Activated CD4-positive, alpha-beta T cell treated with anti-CD3 and anti-CD28 coated beads for 36 hours (primary cell): ENCODE results near the gene EPHA3. TPM values are rescaled to one million over a fixed set of nuclear protein-coding genes. Genes with fewer than 3 reads are reported as not detected.

ENCODE experiments used
- ATAC-seq: fragments of 200-7000 bp; cut with Tn5 transposase; one replicate; pipeline ENCODE4 v1.10.0; 2021; ENCODE audit warnings: mild to moderate bottlenecking, moderate library complexity
- CTCF ChIA-PET: fragments of 350-600 bp; sonication (Branson Sonifier 250); formaldehyde crosslinking; loops from one replicate; lab custom pipeline; 2021; ENCODE audit warnings: antibody characterized with exemption; lab: Charles Lee
- POLR2A ChIA-PET: fragments of 350-600 bp; sonication (Branson Sonifier 250); formaldehyde crosslinking; loops from one replicate; lab custom pipeline; 2021; ENCODE audit warnings: antibody characterized with exemption, inconsistent platforms; lab: Charles Lee
- DNase-seq: peaks from one replicate; pipeline ENCODE4 v3.0.0-alpha.2; 2020
- H3K27ac Mint-ChIP-seq: one replicate; pipeline ENCODE4 v1.8.0; 2021; ENCODE audit warnings: mixed read lengths
- H3K27me3 Mint-ChIP-seq: one replicate; pipeline ENCODE4 v1.8.0; 2021; ENCODE audit warnings: mixed read lengths
- H3K36me3 Mint-ChIP-seq: one replicate; pipeline ENCODE4 v1.8.0; 2021; ENCODE audit warnings: low read depth, mixed read lengths
- H3K4me1 Mint-ChIP-seq: one replicate; pipeline ENCODE4 v1.8.0; 2021; ENCODE audit warnings: mixed read lengths
- H3K4me3 Mint-ChIP-seq: one replicate; pipeline ENCODE4 v1.8.0; 2021; ENCODE audit warnings: mild to moderate bottlenecking, moderate library complexity, mixed read lengths
- H3K9me3 Mint-ChIP-seq: one replicate; pipeline ENCODE4 v1.8.0; 2021; ENCODE audit warnings: low read depth, mixed read lengths
- intact Hi-C, 2 experiments: fragments of 100-400 bp; cut with DNase I in 1 of 2; cut with micrococcal nuclease in 1 of 2; formaldehyde crosslinking; loops; one replicate each; pipeline versions ENCODE4 v1.14.2 to v1.15.1; 2022 to 2024; cut with DNase I, micrococcal nuclease
- total RNA-seq, 2 experiments: library from RNA; stranded (reverse); gene quantifications; one replicate each; pipeline ENCODE4 v1.2.3, GENCODE V29; 2021

The EPHA3 gene
- total RNA-seq, 2 experiments from 2014 or later = 0.07 to 0.09 TPM

DNA sequence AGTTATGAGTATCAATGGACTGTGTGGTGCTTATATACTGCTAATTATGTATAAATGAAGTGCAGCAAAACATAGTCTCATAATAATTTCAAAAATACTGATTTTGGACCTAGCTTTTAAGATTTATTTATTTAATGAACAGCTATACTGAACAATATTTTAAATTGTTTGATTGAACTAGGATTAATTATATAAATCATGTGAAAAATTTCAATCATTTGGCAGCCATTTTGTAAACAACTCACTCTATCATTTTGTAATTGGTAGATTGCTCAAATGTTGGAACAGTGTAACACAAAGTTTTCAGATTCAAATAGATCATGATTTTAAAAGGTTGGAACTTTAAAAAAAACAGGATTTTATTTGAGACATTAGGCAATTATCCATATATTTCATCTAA, 47.0 kb downstream of the EPHA3 start:
- Mint-ChIP-seq H3K4me3 (no peak overlapping the region), H3K36me3 (no peaks in the 10 kb centered on the region), H3K4me1 (no peaks in the 10 kb centered on the region), H3K9me3 (no peaks in the 10 kb centered on the region), H3K27ac (no peak overlapping the region), H3K27me3 (no peaks in the 10 kb centered on the region)
- ChIA-PET CTCF (no interaction called here), POLR2A (no interaction called here)
- no peak for ATAC-seq
- intact Hi-C loops = no loop called here
- DNase-seq = no peak

DNA sequence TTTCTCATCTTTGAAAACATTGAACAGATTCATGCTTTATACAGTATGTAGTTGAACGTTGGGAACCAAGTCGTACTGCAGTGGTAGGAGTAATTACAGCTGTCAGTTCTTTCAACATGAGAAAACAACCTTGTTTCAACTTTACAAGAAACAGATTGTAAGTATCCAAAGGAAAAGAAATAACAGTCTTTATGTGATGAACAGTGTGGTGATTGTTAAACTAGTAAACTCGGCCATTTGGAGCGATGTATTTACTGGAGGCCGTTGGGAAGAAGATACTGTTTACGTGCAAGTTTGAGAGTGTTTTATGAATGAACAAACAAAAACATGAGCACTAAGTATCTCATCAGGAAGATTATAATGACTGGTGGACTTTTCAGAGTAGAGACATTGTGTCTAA, 48.4 kb downstream of the EPHA3 start:
- Mint-ChIP-seq H3K9me3 (no peaks in the 10 kb centered on the region), H3K27me3 (no peaks in the 10 kb centered on the region), H3K4me1 (no peaks in the 10 kb centered on the region), H3K27ac (no peak overlapping the region), H3K36me3 (no peaks in the 10 kb centered on the region), H3K4me3 (no peak overlapping the region)
- ChIA-PET POLR2A (no interaction called here), CTCF (interaction anchor here (0.8 kb wide), 1 partner anchor 792 kb away, joined by 3 read pairs; no protein-coding TSS in a partner anchor)
- intact Hi-C loops = no loop called here
- DNase-seq (no peak), ATAC-seq (no peak)

DNA sequence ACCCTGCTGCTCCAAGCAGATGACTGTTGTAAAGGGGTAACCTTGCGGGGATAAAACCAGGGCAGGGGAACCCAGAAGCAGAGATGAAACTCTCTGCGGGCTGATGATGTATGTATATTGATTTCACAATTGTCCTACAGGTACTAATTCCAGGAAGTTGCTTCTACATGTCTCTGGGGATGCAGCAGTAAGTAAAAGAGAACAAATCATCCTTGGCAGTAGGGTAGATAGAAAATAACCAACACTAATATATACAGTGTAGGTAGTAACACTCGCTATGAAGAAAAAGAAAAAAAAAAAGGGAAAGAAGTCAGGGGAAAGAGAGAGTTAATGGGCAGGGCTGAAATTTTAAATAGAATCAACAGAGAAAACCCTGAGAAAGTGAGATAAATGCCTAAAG, 50.2 kb downstream of the EPHA3 start:
- DNase-seq (no peak), ATAC-seq (no peak)
- intact Hi-C loops = no loop called here
- Mint-ChIP-seq H3K36me3 (no peaks in the 10 kb centered on the region), H3K4me3 (no peak overlapping the region), H3K9me3 (peaks cover 3% of the 10 kb centered on the region), H3K27ac (no peak overlapping the region), H3K27me3 (no peaks in the 10 kb centered on the region), H3K4me1 (no peaks in the 10 kb centered on the region)
- ChIA-PET POLR2A (no interaction called here), CTCF (no interaction called here)

DNA sequence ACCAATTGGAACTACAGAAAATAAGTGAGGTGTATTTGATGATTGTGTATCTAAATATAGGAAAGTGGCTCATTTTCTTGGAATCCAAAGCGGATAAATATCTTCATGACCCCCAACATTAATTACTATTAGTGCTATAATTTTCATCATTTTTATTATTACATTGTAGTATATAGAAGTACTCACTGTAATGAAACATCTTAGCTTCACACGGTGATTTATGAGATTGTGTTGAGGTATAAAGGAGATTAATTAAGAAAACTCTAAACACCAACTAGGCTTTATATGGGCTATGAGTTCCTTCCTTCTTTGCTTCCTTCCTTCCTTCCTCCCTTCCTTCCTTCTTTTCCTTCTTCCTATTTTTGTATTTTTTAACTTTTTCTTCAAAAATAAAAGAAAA, 52.2 kb downstream of the EPHA3 start:
- Mint-ChIP-seq H3K36me3 (no peaks in the 10 kb centered on the region), H3K27me3 (no peaks in the 10 kb centered on the region), H3K4me1 (no peaks in the 10 kb centered on the region), H3K27ac (no peak overlapping the region), H3K9me3 (peaks cover 3% of the 10 kb centered on the region), H3K4me3 (no peak overlapping the region)
- ChIA-PET CTCF (no interaction called here), POLR2A (no interaction called here)
- intact Hi-C loops = no loop called here
- DNase-seq (no peak), ATAC-seq (no peak)

DNA sequence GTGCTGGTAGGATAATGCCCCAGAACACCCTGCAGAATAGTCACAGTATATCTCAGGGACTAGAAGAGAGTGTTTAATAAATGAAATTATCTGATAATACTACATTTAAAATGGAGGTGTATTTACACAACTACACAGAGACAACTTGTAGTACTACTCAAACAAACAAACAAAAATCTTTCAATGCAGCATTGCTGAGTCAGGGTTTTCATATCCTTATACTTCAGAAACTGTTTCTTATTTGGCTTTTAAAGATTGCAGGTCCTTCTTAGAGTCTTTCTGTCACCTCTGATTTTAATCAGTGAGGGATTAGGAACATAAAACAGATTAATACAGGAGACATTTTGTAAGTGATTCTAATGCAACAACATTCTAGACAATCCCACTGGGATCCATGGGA, 57.4 kb downstream of the EPHA3 start:
- Mint-ChIP-seq H3K4me1 (no peaks in the 10 kb centered on the region), H3K27ac (no peak overlapping the region)
- intact Hi-C loops = no loop called here

DNA sequence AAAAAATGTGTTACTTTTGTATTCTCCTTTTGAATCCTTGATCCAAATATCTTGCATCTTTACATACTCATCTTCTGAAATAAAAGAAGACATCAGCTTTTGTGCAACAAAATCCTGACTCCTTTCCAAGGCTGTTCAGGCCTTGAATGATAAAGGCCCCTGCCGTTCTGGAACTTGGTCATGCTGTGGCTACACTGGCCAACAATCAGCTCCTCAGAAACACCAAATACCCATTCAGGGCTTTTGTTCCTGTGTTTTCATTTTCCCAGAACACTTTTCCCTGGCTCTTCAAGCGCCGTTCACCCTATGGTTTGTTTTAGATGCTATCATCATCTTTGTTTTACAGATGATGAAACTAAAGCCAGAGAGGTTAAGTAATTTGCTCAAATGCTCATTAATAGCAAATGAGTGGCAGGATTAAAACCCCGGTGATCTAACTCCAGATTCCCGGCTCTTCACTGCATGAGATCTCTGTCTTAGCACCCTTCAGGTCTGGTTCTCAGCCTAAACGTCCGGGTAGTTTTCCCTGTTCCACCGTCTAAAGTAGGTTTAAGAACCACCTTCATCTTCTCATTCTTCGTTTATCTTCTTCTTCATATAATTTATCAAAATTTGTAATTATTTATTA, 58.3 kb downstream of the EPHA3 start:
- ATAC-seq (no peak), DNase-seq (no peak)
- Mint-ChIP-seq H3K4me3 (no peak overlapping the region), H3K27me3 (no peaks in the 10 kb centered on the region), H3K9me3 (peaks cover 3% of the 10 kb centered on the region), H3K36me3 (no peaks in the 10 kb centered on the region), H3K27ac (no peak overlapping the region), H3K4me1 (no peaks in the 10 kb centered on the region)
- intact Hi-C loops = no loop called here
- ChIA-PET CTCF (no interaction called here), POLR2A (no interaction called here)

More for the DNA sequence above, 57.4 kb downstream of the EPHA3 start:
- ATAC-seq (no peak), DNase-seq (no peak)
- Mint-ChIP-seq H3K27me3 (no peaks in the 10 kb centered on the region), H3K36me3 (no peaks in the 10 kb centered on the region), H3K9me3 (peaks cover 3% of the 10 kb centered on the region), H3K4me3 (no peak overlapping the region)
- POLR2A ChIA-PET = no interaction called here
- CTCF ChIA-PET = no interaction called here

DNA sequence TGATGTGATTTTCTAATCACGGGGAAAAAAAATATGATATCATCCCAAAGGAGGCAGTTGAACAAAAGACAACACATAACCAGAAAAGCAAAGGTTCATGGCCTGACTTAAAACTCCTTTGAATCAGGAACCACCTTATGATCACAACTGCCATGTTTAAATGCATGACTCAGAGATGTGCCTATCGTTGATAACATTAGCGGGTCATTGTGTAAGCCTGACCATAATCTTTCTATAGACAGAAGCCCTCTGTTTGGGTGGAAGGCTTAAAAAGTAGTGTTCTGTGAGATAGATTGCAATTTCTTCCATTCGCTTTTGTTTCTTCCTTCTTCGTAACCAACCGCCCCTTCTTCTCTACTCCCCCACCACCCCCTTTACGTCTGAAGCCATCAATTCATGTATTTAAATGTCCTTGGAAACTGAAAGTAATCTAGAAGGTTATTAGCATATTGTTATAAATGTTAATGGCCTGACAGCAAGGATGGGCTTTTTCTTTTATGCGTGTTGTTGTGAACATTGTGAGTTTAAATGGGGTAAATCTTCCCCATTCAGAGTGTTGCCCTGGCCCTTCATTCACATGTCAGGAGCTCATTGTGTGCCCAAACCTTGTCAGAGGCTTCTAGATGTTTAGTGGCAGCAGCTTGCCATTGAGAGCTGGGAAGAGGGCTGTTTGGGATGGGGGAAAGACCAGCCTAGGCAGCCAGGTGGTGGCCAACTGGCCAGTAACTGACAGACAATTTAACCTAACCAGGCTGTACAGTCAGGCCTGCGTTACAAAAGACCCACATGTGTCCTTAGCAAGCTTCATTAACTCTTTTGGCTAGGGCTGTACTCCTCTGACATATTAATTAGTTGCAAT, 64.5 kb downstream of the EPHA3 start:
- Mint-ChIP-seq H3K4me1 (no peaks in the 10 kb centered on the region), H3K9me3 (peaks cover 2% of the 10 kb centered on the region), H3K27ac (no peak overlapping the region), H3K27me3 (no peaks in the 10 kb centered on the region), H3K4me3 (no peak overlapping the region), H3K36me3 (no peaks in the 10 kb centered on the region)
- CTCF ChIA-PET = no interaction called here
- DNase-seq (no peak), ATAC-seq (no peak)
- POLR2A ChIA-PET = no interaction called here
- intact Hi-C loops = no loop called here

DNA sequence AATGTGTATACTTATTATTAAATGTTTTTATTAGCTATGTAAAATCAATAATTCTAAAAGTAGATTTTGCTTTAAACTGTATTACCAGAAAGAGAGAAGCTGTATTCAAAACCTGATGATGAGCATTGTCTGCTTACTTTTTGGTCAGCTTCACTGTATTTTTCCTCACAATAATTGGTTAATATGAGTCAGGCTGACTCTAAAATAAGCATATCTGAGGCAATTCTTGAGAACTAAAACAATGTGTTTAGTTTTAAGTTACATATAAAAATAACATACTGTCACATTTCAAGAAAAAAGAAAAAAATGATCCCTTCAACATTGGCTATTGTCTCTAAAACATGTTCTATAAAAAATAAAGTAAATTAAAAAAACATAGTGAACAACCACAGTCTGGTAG, 66.1 kb downstream of the EPHA3 start:
- no peaks in the 10 kb centered on the region for H3K27me3 Mint-ChIP-seq
- CTCF ChIA-PET = no interaction called here

DNA sequence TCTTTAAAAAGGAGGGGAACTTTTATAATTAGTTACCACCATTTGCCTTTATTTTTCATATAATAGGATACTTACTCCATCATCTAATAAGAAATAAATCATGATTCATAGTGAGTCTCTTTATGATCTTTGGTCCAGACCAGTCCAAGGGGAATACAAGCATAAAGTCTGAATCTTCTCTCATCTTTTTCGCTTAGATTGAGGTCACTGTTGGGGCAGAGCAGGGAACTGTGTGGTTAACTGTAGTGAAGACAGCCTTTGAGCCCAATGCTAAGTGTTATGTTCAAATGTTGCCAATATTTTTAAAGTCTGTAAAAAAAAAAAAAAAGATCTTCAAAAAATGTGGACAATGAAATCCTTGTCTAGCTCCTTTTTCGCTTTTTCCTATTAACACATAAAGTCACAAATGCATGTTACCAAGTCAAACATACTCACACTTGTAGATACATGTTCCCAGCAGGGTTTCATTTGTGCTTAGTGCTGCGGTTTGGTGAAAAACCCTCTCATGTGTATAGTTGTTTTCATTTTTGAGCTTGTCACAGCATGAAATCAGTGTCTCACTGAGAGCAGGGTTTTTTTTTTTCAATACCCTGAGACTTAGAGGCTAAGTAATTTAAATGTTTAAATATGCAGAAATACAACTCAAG, 72.1 kb downstream of the EPHA3 start:
- intact Hi-C loops = no loop called here
- H3K27me3 Mint-ChIP-seq = no peaks in the 10 kb centered on the region
- ChIA-PET CTCF (no interaction called here), POLR2A (no interaction called here)
- peaks cover 4% of the 10 kb centered on the region for H3K9me3 Mint-ChIP-seq
- no peaks in the 10 kb centered on the region for H3K36me3 Mint-ChIP-seq
- DNase-seq (no peak), ATAC-seq (no peak)
- H3K4me3 Mint-ChIP-seq = no peak overlapping the region
- no peak overlapping the region for H3K27ac Mint-ChIP-seq
- no peaks in the 10 kb centered on the region for H3K4me1 Mint-ChIP-seq

More for the DNA sequence above, 66.1 kb downstream of the EPHA3 start:
- ATAC-seq = no peak
- Mint-ChIP-seq H3K9me3 (peaks cover 2% of the 10 kb centered on the region), H3K27ac (no peak overlapping the region), H3K4me1 (no peaks in the 10 kb centered on the region), H3K36me3 (no peaks in the 10 kb centered on the region), H3K4me3 (no peak overlapping the region)
- intact Hi-C loops = no loop called here
- no peak for DNase-seq
- POLR2A ChIA-PET = no interaction called here

DNA sequence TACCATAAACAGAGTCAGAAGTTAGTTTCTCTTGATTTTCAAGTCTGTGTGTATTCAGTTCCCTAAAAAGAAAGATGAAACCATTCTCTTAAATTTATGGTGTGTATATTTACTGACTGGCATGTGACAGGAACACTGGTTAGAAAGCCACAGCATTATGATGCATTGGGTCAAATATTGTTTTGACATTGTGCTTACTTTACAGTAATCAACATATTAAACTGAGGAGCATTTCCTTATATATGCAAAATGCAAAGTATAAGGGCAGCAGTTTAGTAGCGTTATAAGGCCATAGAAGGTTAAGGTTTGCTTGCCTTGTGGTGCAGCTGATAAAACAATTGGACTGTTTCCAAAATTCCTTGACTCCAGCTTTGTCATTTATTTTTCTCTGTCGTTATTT, 72.9 kb downstream of the EPHA3 start:
- CTCF ChIA-PET = no interaction called here
- intact Hi-C loops = no loop called here
- POLR2A ChIA-PET = no interaction called here
- Mint-ChIP-seq H3K9me3 (peaks cover 4% of the 10 kb centered on the region), H3K27ac (no peak overlapping the region), H3K4me1 (no peaks in the 10 kb centered on the region), H3K36me3 (no peaks in the 10 kb centered on the region), H3K4me3 (no peak overlapping the region), H3K27me3 (no peaks in the 10 kb centered on the region)
- DNase-seq (no peak), ATAC-seq (no peak)

DNA sequence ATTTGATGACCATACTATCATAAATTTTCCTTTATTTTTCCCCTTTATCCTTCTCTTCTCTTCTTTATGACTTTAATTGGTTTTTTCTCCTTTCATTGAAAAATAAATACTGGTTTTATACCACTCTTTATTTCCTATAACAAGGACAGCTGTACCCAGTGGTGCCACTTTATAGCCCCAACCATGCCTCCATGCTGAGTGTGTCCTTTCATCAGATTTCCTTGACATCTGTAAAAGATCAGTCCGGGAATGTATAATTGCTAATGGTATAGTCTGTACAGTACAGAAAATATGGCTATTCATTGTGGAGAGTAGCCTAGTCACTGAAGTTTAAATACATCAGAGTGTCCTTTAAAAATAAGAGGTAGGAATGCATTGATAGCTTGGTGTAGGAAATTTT, 74.6 kb downstream of the EPHA3 start:
- peaks cover 4% of the 10 kb centered on the region for H3K9me3 Mint-ChIP-seq
- no peak for ATAC-seq
- no peaks in the 10 kb centered on the region for H3K27me3 Mint-ChIP-seq
- H3K4me1 Mint-ChIP-seq = no peaks in the 10 kb centered on the region
- H3K36me3 Mint-ChIP-seq = no peaks in the 10 kb centered on the region
- intact Hi-C loops = no loop called here
- no peak overlapping the region for H3K4me3 Mint-ChIP-seq
- H3K27ac Mint-ChIP-seq = no peak overlapping the region
- DNase-seq = no peak
- POLR2A ChIA-PET = no interaction called here
- CTCF ChIA-PET = no interaction called here
